VCaP (cell line): Measurements from ENCODE around the gene C10orf120.

Experiments used
- H3K27ac ChIP-seq: fragments of 450-650 bp; 2 replicates; pipeline ENCODE4 v1.5.1; 2017
- CTCF ChIP-seq: fragments of 450-650 bp; conservative IDR thresholded peaks from 2 replicates; pipeline ENCODE4 v1.5.1; 2017; ENCODE audit warnings: mild to moderate bottlenecking, moderate library complexity

The C10orf120 gene

GRCh38 chr10:122733443-122733842, 33.8 kb upstream of the C10orf120 start:
- TF ChIP-seq CTCF: no peak
- H3K27ac ChIP-seq: no peak overlapping the region

- no peak for TF ChIP-seq CTCF
- no peak overlapping the region for H3K27ac ChIP-seq
Measured at GRCh38 chr10:122730238-122730637, 30.6 kb upstream of the C10orf120 start.

GRCh38 chr10:122729126-122729525, 29.5 kb upstream of the C10orf120 start:
- no peak for TF ChIP-seq CTCF
- H3K27ac ChIP-seq: no peak overlapping the region

- no peak overlapping the region for H3K27ac ChIP-seq
- TF ChIP-seq CTCF: no peak
Measured at GRCh38 chr10:122727426-122727825, 27.8 kb upstream of the C10orf120 start.

DNA sequence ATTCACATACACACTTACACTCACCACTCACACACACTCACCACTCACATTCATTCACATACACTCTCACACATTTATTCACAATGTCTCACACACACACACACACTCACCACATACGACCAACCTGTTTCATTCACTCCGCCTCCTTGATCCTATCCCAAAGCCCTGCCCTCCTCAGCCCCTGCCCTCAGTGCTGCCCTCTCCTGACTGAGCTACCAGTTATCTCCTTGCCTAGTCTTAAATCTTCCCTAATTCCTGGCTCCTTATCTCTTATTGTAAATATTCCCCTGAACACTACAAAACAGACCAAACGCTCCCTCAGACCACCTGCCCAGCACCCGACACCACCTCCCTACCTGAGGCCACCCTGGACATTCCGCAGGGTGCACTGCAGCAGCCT, 26.1 kb upstream of the C10orf120 start:
- H3K27ac ChIP-seq: no peak overlapping the region
- peak; percentile 50 for TF ChIP-seq CTCF

GRCh38 chr10:122725006-122725405, 25.4 kb upstream of the C10orf120 start:
- no peak overlapping the region for H3K27ac ChIP-seq
- TF ChIP-seq CTCF: no peak

- no peak for TF ChIP-seq CTCF
Measured at GRCh38 chr10:122721111-122721510, 21.5 kb upstream of the C10orf120 start.

GRCh38 chr10:122716025-122716424, 16.4 kb upstream of the C10orf120 start:
- TF ChIP-seq CTCF: no peak
- no peak overlapping the region for H3K27ac ChIP-seq

More at GRCh38 chr10:122721111-122721510, 21.5 kb upstream of the C10orf120 start:
- no peak overlapping the region for H3K27ac ChIP-seq
